Effector CD4-positive, alpha-beta T cell (primary cell): ENCODE measurements around the gene MFNG.

Experiments used
- DNase-seq: peaks from one replicate; pipeline ENCODE4 v3.0.0-alpha.2; 2020

The MFNG gene

DNA sequence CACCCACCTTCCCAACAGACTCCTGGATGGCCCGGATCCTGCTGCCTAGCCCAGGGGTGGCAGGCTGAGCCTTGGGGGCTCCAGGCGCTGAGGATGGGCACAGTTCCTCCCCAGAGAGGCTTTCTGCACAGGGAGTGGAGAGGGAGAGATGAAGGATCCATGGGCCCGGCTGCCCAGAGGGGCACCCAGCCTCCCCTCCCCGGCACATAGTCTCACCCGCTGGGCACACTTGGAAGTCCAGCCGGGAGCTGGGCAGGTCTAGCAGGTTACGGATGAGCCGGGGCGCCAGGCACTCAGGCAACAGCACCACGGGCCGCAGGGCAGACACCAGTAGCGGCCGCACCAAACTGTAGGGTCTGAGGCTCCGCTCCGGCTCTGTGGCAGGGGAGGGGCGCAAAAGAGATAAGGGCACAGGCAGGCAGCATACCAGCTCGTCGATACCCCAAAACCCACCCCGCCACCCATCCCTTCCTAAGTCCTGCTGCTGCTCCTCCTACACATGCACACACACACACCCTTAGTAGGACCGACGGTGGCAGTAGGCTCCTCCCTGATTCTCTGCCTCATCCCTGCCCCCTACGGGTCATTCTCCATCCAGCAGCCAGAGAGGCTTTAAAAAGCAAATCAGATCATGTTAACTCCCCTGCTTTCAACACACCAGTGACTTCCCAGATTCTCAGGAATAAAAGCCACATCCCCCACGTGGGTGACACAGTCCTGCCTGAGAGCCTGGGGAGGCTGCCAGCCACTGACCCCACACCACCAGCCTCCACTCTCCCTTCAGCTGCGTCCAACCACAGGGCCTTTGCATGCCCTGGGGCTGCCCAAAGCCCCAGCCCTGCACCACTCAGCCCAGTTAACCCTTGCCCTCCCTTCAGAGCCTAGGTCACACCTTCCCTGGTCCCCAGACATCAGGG, 6.5 kb upstream of the MFNG start:
- DNase-seq: peak; percentile 19

DNA sequence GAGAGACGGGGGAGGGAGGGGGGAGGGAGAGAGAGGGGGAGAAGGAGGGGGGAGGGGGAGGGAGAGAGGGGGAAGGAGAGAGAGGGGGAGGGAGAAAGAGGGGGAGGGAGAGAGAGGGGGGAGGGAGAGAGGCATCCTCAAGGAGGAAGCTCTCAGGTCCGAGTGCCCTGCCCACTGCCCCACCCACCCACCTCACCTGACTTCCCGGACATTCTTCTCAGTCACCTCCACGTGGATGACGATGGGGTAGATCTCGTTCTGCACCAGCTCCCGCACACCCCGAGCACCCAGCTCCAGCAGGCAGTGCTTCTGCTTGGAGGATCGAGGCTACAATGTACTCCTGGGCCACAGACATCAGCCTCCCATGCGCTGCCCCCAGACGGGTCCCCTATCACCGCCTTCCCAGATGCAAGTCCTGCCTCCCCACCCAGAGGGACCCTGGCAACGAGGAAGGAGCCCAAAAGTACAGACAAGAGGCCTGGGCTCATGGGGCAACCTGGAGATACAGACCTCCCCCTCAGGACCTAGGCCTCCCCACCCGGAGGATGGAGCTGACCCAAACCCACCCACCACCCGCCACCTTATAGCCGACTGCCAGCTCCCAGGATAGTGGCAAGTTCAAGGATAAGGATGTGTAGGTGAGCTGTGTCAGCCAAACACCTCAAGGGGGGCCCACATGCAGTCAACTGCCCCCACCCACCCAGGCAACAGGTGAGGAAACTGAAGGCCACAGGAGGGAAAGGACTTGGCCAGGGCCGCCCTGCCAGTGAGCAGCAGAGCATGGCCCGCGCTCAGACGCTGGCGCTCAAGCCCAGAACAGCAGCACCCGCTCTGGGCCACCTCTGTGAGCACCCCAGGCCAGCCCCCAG, 5.6 kb upstream of the MFNG start:
- DNase-seq: no peak

DNA sequence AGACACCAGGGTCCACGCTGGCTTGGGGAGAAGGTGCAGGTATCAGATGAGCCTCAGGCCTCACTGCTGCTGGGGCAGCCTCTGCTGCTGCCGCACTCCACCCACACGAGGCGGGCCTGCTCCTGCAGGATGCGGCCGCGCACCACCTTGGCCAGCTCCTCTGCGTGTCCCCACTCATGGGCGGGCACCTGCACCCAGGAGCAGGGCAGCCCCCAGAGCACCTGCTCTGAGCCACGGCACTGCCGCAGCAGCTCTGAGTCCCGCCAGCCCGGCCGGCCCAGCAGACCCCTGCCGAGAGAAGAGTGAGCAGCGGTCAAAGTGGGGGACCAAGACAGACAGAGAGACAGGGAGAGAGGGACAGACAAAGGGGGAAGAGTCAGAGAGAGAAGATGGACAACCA, 4.9 kb upstream of the MFNG start:
- no peak for DNase-seq

DNA sequence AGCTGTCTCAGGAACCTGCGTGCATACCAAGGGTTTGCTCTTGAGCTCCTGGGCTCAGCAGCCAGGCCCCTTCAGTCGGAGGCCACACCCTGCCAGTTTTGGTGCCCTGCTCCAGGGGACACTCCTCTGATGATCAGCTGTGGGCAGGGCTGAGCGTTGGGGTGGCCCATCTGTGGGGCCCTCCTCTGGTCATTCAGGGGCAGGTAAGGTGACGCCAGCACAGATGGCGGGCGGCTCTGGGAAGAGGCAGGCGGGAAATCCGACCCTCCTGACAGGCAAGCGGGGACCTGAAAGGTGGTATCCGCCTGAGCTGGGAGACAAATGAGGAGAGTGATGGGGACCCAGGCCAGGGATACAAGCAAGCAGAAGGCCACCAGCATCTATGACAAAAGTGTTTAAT, 3.8 kb upstream of the MFNG start:
- no peak for DNase-seq

DNA sequence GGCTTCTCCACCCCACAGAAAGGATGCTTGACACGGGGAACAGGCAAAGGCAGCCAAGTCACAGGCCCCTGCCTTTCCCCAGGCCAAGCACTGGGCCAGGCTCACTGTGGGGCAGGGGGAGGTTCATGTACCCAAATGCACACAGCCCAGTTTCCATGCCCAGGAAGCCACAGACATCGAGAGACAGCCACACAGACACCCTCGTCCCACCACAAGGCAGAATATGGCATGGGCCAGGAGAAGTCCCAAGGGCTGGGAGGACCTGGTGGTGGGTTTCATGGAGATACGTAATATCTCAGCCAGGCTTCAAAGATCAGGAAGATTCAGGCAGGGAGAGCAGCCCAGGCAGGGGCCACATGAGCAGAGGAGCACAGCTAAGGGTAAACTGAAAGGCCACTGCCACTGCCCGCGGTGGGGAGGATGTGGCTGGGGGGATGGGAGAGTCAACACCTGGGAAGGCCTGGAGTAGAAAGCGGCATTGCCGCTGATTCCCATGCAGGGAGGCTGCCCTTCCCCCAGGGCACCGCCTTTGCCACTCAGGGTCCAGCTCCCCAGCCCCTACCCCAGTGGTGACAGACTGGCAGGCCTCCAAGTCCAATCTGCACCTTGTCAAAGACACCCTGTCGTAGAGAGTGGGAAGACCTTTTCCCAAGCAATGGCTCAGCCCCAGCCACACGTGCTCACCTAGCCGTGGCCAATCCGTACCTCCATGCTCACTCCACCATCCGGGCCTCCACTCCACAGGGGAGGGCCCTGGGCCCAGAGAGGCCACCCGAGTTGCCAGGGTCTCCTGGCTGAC, 2.4 kb upstream of the MFNG start:
- no peak for DNase-seq

DNA sequence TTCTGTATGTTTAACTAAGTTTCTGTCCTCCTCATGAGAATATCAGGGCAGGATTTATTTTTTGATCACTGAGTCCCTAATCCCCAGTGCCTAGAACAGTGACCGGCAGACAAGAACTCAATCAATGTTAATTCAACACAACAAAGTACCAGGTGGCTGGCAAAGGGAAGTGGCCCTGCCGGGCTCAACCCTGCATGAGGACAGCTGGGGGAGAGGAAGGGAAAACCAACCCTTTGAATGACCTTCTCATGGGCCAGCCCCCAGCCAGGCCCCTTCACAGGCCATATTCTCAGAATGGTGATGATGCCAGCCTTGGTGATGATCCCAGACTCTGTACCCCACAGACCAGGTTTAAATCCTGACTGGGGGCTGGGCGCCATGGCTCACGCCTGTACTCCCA, 1.4 kb upstream of the MFNG start:
- no peak for DNase-seq

DNA sequence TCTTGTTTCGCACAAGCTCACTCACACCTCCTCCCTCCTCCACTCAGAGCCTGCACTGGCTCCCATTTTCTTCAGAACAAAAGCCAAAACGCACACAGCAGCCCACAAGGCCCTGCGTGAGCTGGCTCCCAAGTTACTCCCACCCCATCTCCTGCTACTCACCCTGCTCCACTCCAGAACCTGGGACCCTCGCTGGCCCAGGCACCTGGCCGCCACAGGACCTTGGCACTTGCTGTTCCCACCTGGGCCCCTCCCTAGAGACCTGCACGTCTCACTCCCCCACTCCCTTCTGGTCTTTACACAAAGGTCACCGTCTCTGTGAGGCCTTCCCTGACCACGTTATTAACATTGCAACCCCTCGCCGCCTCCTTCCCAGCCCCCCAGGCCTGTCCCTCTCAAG, 945 bp upstream of the MFNG start:
- DNase-seq: no peak

DNA sequence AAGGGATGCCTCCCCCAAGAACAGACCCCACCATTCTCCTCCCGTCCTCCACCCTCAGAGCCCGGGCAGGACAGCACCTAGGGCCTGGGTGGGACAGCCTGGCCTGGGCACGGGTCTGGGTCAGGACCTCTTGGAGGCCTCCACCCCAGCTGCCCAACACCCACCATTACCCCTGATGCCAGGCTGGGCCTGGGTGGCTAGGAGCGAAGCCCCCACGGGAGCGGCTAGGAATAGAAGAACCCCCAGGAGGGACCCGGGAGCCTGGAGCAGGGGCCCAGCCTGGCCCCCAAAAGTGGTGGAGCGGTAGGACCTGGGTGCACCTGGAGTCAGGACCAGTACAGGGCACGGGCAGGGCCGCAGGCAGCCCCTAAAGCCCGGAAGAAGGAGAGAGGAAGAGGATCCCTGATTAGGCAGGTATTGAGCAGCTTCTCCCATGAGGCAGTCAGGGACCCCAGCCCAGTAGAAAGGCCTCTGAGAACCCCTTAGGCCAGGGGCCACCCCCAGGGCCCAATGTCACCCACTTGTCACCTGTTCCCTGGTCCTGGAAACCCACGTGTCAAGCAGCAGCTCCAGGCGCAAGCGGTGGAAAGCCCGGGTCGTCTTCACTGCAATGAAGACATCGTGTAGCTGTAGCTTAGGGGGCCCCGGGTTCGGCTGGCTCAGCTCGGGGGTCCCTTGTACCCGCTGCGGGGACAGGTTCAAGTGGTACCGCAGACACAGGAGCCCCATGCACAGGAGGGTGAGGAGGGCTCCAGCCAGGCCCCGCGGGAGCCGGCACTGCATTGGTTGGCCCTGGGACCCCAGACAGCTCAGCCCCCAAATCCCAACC, 575 bp downstream of the MFNG start:
- DNase-seq: no peak

DNA sequence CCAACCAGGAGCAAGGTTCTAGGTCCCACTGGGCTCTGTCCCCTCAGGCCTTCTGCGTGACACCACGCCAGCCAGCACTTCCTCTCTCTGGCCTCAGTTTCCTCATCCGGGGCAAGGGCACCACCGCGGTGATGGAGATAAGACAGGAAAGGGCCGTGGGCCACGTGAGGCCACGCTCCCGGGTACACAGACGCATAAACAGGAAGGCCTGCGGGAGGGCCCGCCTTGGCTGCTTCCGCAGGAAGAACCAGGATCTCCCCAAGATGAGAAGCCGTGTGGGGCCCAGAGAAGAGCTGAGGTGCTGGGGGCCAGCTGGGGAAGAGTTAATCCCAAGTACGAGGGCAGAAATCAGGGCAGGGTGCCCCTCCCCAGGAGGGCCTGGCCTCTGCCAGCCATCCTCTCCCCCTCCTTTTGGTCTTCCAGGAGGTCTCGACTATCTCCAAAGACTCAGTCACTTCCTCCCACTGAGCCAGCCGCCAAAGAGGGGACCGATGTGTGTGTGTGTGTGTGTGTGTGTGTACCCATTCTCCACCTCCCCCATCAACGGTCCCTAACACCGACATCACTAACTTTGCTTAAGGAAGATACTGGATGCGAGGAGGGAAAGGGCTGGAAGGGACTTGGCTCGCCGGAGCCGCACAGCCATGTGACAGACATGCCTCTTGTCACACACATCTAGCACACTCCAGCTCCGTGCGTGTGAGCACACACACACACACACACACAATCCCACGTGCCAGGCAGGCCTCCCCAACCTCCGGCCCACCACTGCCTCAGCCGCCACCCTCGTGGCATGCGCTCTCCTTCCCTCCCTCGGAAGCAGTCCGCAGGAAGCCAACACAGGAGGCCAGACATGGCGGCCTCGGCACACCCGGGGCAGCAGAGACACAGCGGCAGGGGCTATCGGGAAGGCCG, 1.4 kb downstream of the MFNG start:
- peak; percentile 68 for DNase-seq

DNA sequence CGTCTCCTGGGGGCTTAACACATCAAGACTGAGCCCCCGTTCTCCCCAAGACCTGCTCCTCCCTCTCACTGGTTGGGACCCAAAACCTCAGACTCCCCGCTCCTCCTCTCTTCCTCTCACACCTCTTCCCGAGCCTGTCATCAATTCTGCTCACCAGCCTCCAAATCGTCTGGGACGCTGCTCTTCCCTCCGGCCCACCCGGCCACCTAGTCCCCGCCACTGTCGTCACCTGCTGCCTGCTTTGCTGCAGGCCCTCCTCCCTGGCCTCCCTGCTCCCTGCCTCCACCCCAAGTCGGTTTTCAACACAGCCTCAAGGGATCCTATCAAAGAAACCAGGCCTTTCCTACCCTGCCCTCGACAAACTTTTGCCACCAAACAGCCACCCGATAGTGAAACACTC, 3.1 kb downstream of the MFNG start:
- no peak for DNase-seq

DNA sequence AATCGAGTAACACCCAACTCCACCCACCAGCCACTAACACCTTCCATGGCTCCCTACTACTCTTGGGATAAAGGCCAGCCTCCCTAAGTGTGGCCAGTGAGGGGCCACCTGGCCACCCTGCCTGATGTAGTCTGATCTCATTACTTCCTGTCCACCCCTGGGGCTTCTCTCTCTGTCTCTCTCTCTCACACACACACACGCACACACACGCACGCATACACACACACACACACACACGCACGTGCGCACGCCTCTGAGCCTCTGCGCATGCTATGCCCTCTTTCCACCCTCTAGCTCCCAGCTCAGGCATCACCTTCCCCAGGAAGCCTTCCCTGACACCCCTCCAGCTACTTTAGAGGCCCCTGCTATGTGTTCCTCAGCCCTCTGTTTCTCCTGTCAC, 3.9 kb downstream of the MFNG start:
- DNase-seq: no peak

DNA sequence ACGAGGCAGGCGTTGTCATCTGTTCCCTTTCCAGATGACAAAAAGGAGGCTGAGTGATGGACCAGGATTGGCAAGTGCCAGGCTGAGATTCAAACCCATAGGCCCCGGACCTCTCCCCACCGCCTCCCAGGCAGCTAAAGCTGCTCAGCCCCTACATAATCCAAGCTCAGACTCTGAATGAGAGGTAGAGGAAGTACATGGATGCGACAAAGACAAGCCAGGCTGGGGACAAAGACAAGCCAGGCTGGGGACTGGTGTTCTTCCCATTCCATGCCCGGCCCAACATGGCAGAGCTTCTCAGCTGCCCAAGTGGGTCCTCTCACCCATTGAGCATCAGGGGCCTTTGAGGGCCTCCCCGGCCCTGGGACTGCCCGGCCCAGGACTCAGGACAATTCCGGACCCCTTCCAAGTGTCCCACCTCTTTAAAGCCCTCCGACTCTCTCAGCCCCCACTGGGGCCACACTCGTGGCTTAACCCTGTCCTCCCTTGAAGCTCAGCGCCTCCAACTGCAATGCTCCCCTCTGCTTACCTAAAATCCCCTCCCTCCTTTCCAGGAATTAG, 4.8 kb downstream of the MFNG start:
- no peak for DNase-seq

DNA sequence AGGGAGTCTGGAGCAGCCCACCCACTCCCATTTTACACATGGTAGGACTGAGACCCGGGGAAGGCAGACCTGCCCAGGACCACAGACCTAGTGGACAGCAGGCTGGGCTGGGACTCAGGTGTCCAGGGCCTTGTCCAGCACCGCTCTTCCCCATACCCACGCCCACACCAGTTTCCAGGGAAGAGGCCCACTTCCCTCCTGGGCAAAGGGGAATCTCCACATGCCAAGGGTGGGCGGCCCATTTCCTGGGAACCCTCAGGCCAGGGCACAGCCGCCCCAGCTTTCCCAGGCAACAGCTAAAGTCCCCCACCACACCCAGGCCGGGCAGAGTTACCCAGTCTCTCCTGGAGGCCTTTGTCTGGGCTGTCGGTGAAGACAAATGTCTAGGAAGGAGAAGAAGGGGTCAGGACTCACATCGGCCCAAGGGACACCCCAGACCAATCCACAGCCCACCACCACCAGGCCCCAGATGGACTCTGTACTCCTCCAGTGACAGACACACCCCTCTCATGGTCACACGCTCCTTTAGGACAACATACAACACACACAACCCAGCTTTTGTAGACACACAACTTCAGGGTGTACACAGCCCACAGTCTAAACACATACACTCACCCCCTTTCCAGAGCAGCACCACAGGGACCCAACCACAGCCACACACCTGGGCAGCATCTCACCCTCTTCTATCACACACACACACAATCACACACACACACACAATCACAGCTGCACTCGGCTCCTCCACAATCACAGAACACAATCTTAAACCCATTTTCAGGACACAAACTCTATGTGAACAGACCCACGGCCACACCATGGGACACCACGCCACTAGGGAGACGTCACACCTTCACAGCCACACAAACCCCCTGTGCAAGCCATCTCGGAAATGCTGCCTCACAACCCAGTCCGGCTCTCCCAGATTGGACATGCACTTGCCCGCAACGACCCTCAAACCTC, 5.5 kb downstream of the MFNG start:
- no peak for DNase-seq

DNA sequence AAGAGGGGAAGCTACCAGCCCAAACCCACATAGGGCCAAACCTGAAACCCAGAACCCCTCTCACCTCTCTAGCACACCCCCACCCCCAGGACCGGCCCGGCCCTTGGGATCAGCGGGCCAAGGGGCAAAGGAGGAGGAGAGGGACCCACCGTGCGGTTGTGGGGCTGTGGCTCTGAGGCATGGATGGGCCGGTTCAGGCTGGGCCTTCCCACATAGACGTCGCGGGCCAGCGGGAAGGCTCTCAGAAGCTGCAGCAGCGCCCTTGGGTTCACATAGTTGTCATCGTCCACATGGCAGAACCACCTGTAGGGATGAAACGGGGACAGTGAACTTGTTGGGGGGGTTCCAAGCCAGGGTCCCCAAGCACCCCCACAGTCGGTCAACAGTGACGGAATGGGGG, 7.0 kb downstream of the MFNG start:
- no peak for DNase-seq

DNA sequence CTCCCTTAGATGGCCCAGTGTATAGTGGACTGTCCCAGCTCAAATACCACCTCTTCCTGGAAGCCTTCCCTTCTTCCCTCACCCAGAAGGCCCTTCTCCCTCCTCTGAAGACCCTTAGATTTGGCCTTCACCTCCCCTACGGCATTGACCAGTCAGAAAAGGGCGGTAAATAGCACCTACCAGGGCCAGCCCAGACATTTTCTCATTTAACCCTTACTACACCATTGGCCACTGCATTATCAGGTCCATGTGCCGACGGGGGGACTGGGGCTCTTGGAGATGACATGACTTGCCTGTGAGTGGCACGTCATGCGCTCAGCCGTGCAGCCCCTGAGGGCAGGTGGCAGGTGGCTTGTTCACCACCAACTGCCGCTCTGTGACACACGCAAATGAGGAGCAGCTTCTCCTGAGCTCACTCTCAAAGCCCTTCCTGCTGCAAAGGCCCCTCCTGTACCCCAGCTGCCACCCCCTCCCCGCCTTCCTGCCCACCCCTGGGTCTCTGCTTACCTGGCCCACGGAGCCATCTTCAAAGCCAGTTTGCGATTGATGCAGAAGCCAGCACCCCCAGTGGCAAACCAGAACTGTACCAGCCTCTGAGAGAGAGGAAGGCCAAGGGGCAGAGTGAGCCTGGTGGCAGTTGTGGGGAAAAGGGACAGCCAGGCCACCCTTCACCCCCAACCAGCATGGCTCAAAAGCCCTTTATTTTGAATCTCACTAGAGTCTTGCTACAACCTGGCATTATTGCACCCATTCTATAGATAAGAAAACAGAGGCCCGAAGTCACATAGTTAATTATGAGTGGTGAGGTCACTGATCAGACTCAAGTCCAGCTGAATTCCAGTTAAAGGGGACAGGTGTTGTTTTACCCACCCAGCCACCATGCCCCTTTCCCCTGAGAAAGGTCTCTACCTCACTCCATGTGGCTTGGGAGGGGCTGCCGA, 9.5 kb downstream of the MFNG start:
- no peak for DNase-seq

DNA sequence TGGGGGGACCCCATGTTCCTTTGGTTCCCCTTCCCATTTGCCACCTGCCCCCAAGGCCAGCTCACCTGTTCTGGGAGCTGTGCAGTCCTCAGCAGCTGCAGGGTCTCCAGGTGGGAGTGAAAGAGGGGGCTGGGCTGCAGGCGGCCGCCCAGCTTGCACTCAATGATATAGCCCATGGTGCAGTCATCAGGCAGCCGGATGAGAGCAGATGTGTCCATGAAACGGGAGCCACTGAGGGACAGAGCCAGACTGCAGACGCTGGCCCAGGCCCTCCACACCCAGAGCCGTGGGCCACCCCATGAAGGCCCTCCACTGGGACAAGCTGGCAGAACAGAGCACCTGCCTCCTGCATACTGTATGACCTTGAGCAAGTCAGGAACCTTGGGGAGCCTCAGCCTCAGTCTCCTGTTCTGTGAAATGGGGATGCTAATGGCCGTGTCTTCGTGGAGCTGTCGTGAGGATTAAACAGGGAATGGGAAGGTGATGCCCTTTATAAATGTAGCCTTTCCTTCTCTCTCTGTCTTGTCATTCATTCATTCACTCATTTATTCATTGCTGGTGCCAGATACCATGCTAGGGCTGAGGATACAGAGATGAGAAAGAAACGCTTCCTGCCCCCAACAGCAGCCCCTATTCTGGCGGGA, 11.6 kb downstream of the MFNG start:
- no peak for DNase-seq

DNA sequence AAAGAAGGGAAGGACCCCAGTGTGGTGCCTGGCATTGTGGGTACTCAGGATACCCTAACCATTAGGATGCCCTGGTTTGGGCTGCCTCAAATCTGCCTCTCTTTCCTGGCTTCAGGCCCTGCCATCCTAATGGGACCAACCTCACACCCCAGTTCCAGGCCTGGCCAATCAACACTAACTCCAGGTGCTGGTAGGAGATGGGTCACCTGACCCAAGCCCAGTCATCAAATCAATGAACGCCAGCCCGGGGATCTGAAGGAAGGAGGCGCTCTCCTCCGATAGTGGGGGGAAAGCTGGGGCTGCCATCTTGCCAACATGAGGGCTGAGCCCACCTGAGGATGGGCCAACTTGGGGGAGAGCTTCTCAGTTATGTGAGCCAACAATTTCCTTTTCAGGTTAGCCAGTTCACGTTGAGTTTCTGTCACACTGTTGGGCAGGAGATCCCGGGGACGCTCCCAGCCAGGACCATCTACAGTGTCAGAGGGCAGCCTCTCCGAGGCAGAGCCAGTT, 12.7 kb downstream of the MFNG start:
- no peak for DNase-seq
